H1 (cell line): ENCODE data around the gene F5.
"Not testable (repeated sequence)": the region's sequence is repeated elsewhere in the genome, so short reads cannot be mapped to it uniquely, and the experiment has no call there.

Experiments used
- EP300 ChIP-seq, 2 experiments: IDR thresholded peaks; 1 replicate in 1 of 2; 2 replicates in 1 of 2; pipeline ENCODE4 v1.6.1; 2011 to 2012; ENCODE audit warnings: low read depth in 2 of 2, low read length in 2 of 2, mild to moderate bottlenecking in 2 of 2, borderline replicate concordance in 1 of 2, inconsistent platforms in 1 of 2, moderate library complexity in 1 of 2
- EZH2 ChIP-seq: fragments of 200-600 bp; sonication (generic); IDR thresholded peaks from 2 replicates; pipeline ENCODE4 v1.7.1; 2012; ENCODE audit warnings: low read depth, mild to moderate bottlenecking, moderate library complexity, low read length, inconsistent platforms; ENCODE audit not compliant: severe bottlenecking
- HDAC6 ChIP-seq: IDR thresholded peaks from one replicate; pipeline ENCODE4 v1.7.1; 2012; ENCODE audit warnings: low read depth, mild to moderate bottlenecking, inconsistent platforms, low read length, moderate library complexity
- JUN ChIP-seq: IDR thresholded peaks from 2 replicates; pipeline ENCODE4 v1.6.1; 2011; ENCODE audit warnings: low read depth, mild to moderate bottlenecking, improper control_type of control experiment, low read length
- JUND ChIP-seq: IDR thresholded peaks from 2 replicates; pipeline ENCODE4 v1.6.1; 2011; ENCODE audit warnings: mild to moderate bottlenecking, improper control_type of control experiment, low read length
- POLR2A ChIP-seq, 2 experiments: IDR thresholded peaks; 1 replicate in 1 of 2; 2 replicates in 1 of 2; pipeline ENCODE4 v1.6.1; 2011; ENCODE audit warnings: low read depth in 2 of 2, low read length in 2 of 2, mild to moderate bottlenecking in 2 of 2; ENCODE audit errors: control extremely low read depth in 1 of 2
- POLR2AphosphoS5 ChIP-seq: IDR thresholded peaks from 2 replicates; pipeline ENCODE4 v1.6.1; 2011; ENCODE audit warnings: low read depth, low read length
- SIN3A ChIP-seq, 2 experiments: IDR thresholded peaks in 1 of 2; conservative IDR thresholded peaks in 1 of 2; 2 replicates each; pipeline ENCODE4 v1.6.1; 2011 to 2012; ENCODE audit warnings: low read length in 2 of 2, improper control_type of control experiment in 1 of 2, low read depth in 1 of 2, mild to moderate bottlenecking in 1 of 2
- TAF1 ChIP-seq: IDR thresholded peaks from 2 replicates; pipeline ENCODE4 v1.6.1; 2011; ENCODE audit warnings: mild to moderate bottlenecking, low read depth, low read length
- TCF12 ChIP-seq: IDR thresholded peaks from 2 replicates; pipeline ENCODE4 v1.6.1; 2011; ENCODE audit warnings: low read depth, mild to moderate bottlenecking, low read length
- TEAD4 ChIP-seq: IDR thresholded peaks from 2 replicates; pipeline ENCODE4 v1.6.1; 2012; ENCODE audit warnings: low read depth, low read length, inconsistent platforms, mixed read lengths
- YY1 ChIP-seq: IDR thresholded peaks from 2 replicates; pipeline ENCODE4 v1.6.1; 2011; ENCODE audit warnings: low read depth, mild to moderate bottlenecking, low read length
- TF ChIP-seq, protein P1 (sequence below), 3 experiments: IDR thresholded peaks; 1 replicate in 2 of 3; 2 replicates in 1 of 3; pipeline versions ENCODE4 v1.5.1 to v1.6.1; 2011; ENCODE audit warnings: low read length in 3 of 3, mild to moderate bottlenecking in 3 of 3, inconsistent platforms in 2 of 3, low read depth in 1 of 3, moderate library complexity in 1 of 3; ENCODE audit not compliant: insufficient read depth in 1 of 3; ENCODE audit errors: control extremely low read depth in 1 of 3

DNA sequence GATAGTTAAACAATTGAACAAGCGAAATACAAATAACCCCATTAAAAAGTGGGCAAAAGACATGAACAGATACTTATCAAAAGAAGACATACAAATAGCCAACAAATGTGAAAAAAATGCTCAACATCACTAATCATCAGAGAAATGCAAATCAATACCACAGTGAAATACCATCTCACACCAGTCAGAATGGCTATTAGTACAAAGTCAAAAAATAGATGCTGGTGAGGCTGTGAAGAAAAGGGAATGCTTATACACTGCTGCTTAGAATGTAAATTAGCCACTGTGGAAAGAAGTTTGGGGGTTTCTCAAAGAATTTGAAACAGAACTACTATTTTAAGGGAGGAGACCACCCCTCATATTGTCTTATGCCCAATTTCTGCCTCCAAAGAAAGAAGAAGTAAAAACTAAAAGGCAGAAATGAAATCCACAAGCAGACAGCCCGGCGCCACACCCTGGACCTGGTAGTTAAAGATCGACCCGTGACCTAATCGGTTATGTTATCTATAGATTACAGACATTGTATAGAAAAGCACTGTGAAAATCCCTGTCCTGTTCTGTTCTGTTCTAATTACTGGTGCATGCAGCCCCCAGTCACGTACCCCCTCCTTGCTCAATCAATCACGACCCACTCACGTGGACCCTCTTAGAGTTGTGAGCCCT lies 52.6 kb downstream of the F5 start:
- TF ChIP-seq, protein P1, sequence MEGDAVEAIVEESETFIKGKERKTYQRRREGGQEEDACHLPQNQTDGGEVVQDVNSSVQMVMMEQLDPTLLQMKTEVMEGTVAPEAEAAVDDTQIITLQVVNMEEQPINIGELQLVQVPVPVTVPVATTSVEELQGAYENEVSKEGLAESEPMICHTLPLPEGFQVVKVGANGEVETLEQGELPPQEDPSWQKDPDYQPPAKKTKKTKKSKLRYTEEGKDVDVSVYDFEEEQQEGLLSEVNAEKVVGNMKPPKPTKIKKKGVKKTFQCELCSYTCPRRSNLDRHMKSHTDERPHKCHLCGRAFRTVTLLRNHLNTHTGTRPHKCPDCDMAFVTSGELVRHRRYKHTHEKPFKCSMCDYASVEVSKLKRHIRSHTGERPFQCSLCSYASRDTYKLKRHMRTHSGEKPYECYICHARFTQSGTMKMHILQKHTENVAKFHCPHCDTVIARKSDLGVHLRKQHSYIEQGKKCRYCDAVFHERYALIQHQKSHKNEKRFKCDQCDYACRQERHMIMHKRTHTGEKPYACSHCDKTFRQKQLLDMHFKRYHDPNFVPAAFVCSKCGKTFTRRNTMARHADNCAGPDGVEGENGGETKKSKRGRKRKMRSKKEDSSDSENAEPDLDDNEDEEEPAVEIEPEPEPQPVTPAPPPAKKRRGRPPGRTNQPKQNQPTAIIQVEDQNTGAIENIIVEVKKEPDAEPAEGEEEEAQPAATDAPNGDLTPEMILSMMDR (IDR thresholded peaks at IDR 0.05; ENCODE audit: control extremely low read depth in 1 of 3, insufficient read depth in 1 of 3, low read depth in 1 of 3, low read length in 3 of 3): not testable (repeated sequence)
- not testable (repeated sequence) for TF ChIP-seq POLR2AphosphoS5; TCF12; JUND; JUN; SIN3A (conservative IDR thresholded peaks at IDR 0.05 in 1 of 2, IDR thresholded peaks at IDR 0.05 in 1 of 2; ENCODE audit: low read depth in 1 of 2, low read length in 2 of 2); TEAD4; EZH2; EP300 (IDR thresholded peaks at IDR 0.05; ENCODE audit: borderline replicate concordance in 1 of 2, low read depth in 2 of 2, low read length in 2 of 2); HDAC6; TAF1; YY1; POLR2A (IDR thresholded peaks at IDR 0.05; ENCODE audit: control extremely low read depth in 1 of 2, low read depth in 2 of 2, low read length in 2 of 2)
